ENCODE results near the gene DPM1. TPM values are rescaled to one million over a fixed set of nuclear protein-coding genes. Genes with fewer than 3 reads are reported as not detected.

DPM1 gene
- polyA plus RNA-seq, 1 donor from 2014 or later, result 137 TPM

DNA sequence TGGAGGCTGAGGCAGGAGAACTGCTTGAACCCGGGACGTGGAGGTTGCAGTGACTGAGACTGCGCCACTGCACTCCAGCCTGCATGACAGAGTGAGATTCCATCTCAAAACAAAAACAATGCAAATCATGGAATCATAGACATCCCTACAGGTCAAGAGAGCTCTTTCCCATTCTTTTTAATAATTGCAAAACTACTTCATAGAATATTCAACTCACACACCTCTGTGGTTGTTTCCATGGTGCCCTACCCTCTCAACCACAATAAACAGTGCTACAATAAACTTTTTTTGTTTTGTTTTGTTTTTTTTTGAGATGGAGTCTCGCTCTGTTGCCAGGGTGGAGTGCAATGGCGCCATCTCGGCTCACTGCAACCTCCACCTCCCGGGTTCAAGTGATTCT is 15.3 kb downstream of the DPM1 start:
- Histone ChIP-seq H2AFZ (ENCODE audit: low read depth, low read length) (no peak overlapping the region), H3F3A (ENCODE audit: insufficient read depth, low read length, poor library complexity, severe bottlenecking) (no peaks in the 10 kb centered on the region), H3K4me3 (ENCODE audit: low read length) (no peak overlapping the region), H3K27ac (ENCODE audit: low read length) (no peak overlapping the region), H3K36me3 (ENCODE audit: insufficient read depth, low read length) (peaks cover 3% of the 10 kb centered on the region), H3K9ac (ENCODE audit: low read length) (no peak overlapping the region), H3K4me2 (ENCODE audit: low read length) (no peak overlapping the region), H3K27me3 (ENCODE audit: insufficient read depth, low read depth, low read length) (no peaks in the 10 kb centered on the region), H3K9me2 (ENCODE audit: insufficient read depth, low read length) (no peaks in the 10 kb centered on the region), H3K79me2 (replicated peaks; ENCODE audit: insufficient read depth, low read length) (no peaks in the 10 kb centered on the region), H3K9me3 (ENCODE audit: low read length) (no peaks in the 10 kb centered on the region), H4K20me1 (ENCODE audit: insufficient read depth) (no peaks in the 10 kb centered on the region)
- TF ChIP-seq SMC3 (conservative IDR thresholded peaks at IDR 0.05; ENCODE audit: poor library complexity) (no peak), EP300 (conservative IDR thresholded peaks at IDR 0.05; ENCODE audit: poor library complexity, severe bottlenecking) (no peak), TAF1 (IDR thresholded peaks at IDR 0.05; ENCODE audit: low read depth) (no peak), POLR2AphosphoS5 (IDR thresholded peaks at IDR 0.05) (no peak), RAD21 (conservative IDR thresholded peaks at IDR 0.05) (no peak), MXI1 (conservative IDR thresholded peaks at IDR 0.05; ENCODE audit: poor library complexity, severe bottlenecking) (no peak), EZH2 (IDR thresholded peaks at IDR 0.05; ENCODE audit: borderline replicate concordance, insufficient read depth, low read length, poor library complexity, severe bottlenecking) (no peak)
- TF ChIP-seq, protein P1, sequence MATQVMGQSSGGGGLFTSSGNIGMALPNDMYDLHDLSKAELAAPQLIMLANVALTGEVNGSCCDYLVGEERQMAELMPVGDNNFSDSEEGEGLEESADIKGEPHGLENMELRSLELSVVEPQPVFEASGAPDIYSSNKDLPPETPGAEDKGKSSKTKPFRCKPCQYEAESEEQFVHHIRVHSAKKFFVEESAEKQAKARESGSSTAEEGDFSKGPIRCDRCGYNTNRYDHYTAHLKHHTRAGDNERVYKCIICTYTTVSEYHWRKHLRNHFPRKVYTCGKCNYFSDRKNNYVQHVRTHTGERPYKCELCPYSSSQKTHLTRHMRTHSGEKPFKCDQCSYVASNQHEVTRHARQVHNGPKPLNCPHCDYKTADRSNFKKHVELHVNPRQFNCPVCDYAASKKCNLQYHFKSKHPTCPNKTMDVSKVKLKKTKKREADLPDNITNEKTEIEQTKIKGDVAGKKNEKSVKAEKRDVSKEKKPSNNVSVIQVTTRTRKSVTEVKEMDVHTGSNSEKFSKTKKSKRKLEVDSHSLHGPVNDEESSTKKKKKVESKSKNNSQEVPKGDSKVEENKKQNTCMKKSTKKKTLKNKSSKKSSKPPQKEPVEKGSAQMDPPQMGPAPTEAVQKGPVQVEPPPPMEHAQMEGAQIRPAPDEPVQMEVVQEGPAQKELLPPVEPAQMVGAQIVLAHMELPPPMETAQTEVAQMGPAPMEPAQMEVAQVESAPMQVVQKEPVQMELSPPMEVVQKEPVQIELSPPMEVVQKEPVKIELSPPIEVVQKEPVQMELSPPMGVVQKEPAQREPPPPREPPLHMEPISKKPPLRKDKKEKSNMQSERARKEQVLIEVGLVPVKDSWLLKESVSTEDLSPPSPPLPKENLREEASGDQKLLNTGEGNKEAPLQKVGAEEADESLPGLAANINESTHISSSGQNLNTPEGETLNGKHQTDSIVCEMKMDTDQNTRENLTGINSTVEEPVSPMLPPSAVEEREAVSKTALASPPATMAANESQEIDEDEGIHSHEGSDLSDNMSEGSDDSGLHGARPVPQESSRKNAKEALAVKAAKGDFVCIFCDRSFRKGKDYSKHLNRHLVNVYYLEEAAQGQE (IDR thresholded peaks at IDR 0.05; ENCODE audit: borderline replicate concordance), result no peak
- TF ChIP-seq, protein P2, sequence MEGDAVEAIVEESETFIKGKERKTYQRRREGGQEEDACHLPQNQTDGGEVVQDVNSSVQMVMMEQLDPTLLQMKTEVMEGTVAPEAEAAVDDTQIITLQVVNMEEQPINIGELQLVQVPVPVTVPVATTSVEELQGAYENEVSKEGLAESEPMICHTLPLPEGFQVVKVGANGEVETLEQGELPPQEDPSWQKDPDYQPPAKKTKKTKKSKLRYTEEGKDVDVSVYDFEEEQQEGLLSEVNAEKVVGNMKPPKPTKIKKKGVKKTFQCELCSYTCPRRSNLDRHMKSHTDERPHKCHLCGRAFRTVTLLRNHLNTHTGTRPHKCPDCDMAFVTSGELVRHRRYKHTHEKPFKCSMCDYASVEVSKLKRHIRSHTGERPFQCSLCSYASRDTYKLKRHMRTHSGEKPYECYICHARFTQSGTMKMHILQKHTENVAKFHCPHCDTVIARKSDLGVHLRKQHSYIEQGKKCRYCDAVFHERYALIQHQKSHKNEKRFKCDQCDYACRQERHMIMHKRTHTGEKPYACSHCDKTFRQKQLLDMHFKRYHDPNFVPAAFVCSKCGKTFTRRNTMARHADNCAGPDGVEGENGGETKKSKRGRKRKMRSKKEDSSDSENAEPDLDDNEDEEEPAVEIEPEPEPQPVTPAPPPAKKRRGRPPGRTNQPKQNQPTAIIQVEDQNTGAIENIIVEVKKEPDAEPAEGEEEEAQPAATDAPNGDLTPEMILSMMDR (IDR thresholded peaks at IDR 0.05; ENCODE audit: poor library complexity, severe bottlenecking), result no peak

GRCh38 chr20:50933589-50933988 is 24.7 kb downstream of the DPM1 start:
- no peak overlapping the region for H3K4me2 ChIP-seq (ENCODE audit: low read length)
- H3K4me3 ChIP-seq (ENCODE audit: low read length), result no peak overlapping the region
- no peaks in the 10 kb centered on the region for H3K27me3 ChIP-seq (ENCODE audit: insufficient read depth, low read depth, low read length)
- no peaks in the 10 kb centered on the region for H3K9me3 ChIP-seq (ENCODE audit: low read length)
- peaks cover 7% of the 10 kb centered on the region for H4K20me1 ChIP-seq (ENCODE audit: insufficient read depth)
- H3K9me2 ChIP-seq (ENCODE audit: insufficient read depth, low read length), result no peaks in the 10 kb centered on the region
- H2AFZ ChIP-seq (ENCODE audit: low read depth, low read length), result no peak overlapping the region
- H3K9ac ChIP-seq (ENCODE audit: low read length), result no peak overlapping the region
- H3K79me2 ChIP-seq (replicated peaks; ENCODE audit: insufficient read depth, low read length), result peaks cover 15% of the 10 kb centered on the region
- no peaks in the 10 kb centered on the region for H3F3A ChIP-seq (ENCODE audit: insufficient read depth, low read length, poor library complexity, severe bottlenecking)
- TF ChIP-seq MXI1 (conservative IDR thresholded peaks at IDR 0.05; ENCODE audit: poor library complexity, severe bottlenecking) (no peak), EZH2 (IDR thresholded peaks at IDR 0.05; ENCODE audit: borderline replicate concordance, insufficient read depth, low read length, poor library complexity, severe bottlenecking) (no peak)
- no peak overlapping the region for H3K27ac ChIP-seq (ENCODE audit: low read length)
- H3K36me3 ChIP-seq (ENCODE audit: insufficient read depth, low read length), result no peaks in the 10 kb centered on the region
